ENCODE results near the gene NTHL1. TPM values are rescaled to one million over a fixed set of nuclear protein-coding genes. Genes with fewer than 3 reads are reported as not detected.

The NTHL1 gene
- total RNA-seq = 50.3 and 57.7 TPM in 2 replicates

DNA sequence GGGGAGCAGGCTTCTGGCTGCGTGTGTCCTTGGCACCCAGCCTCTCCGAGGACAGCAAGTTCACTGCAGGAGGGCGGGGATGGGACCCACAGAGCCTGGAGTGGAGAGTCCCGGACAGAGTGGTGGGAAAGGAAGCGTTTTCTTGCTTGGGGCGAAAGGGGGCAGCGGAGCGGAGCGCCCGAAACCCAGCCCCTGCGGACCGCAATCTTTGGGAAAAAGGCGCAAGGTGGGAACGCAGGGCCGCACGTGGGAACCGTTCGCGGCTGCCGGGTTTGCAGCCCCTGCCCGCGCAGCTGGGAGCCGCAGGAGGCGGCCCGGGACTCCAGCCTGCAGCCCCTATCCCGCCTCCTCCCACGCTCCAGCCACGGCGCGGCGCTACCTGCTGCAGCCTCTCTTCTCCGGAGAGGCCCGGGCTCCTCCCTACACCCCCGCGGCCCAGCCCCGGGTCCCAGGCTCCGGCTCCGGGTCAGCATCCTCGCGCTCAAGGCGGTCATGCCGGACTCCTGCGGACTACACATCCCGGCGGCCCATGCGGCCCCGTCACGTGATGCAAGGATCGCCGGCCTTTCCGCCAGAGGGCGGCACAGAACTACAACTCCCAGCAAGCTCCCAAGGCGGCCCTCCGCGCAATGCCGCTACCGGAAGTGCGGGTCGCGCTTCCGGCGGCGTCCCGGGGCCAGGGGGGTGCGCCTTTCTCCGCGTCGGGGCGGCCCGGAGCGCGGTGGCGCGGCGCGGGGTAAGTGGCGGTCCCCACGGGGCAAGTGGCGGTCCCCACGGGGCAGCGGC is at the start of gene NTHL1, which contains the start of gene TSC2:
NTHL1 (minus strand) TSS at position 505 of the 786 bp plus-strand sequence; CDS start at position 494, 11 bp downstream.
TSC2 (plus strand) TSS at position 656 of the 786 bp plus-strand sequence. CDS start 631 bp downstream, outside the sequence.
- DNase-seq = peak; percentile 99
- Mint-ChIP-seq H3K9me3 (no peaks in the 10 kb centered on the region), H3K36me3 (ENCODE audit: low read depth) (peaks cover 15% of the 10 kb centered on the region), H3K4me1 (peaks cover 14% of the 10 kb centered on the region), H3K27ac (peak within 1 kb of the TSS; percentile 83), H3K4me3 (peak within 1 kb of the TSS; percentile 92), H3K27me3 (no peaks in the 10 kb centered on the region)
- intact Hi-C loops (cut with micrococcal nuclease) = loop anchor here (1.0 to 5.0 kb wide), 3 partner anchors 24 to 108 kb away; partner anchors contain the start of gene TRAF7

DNA sequence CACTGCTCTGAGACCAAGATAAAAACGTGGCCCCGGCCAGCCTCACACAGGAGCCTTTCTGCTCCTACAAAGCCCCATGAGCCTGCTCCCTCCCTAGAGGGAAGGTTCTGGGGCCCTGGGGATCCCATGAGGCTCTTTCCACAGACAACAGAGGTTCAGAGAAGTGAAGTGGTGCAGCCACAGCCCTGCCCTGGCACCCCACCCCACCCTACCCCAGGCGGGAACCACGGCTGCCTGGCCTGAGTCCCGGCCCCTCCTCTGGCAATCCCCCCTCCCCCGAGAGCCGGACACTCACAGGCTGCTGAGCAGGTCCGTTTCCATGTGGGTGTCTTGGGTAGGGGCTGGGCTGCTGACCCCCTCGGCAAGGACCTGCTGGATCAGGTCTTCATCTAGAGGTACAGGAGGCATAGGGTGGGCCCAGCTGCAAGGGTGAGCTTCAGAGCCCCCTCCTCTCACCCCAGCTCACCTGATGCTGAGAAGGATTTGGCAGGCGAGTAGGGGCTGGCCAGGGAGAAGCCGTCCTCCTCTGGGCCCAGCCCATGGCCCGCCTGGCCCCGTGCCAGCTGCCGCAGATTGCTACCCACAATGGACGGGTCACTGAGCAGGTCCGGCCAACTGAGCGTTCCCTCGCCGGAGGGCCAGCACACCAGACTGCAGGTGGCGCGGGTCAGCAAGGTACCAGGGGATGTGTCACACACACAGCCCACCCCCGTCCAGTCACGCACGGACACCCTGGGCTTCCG is 49.4 kb upstream of the NTHL1 start:
- H3K4me1 Mint-ChIP-seq = no peaks in the 10 kb centered on the region
- peaks cover 10% of the 10 kb centered on the region for H3K36me3 Mint-ChIP-seq (ENCODE audit: low read depth)
- no peak for DNase-seq
- H3K4me3 Mint-ChIP-seq = no peak overlapping the region
- intact Hi-C loops (cut with micrococcal nuclease) = no loop called here
- H3K27ac Mint-ChIP-seq = no peak overlapping the region
- no peaks in the 10 kb centered on the region for H3K9me3 Mint-ChIP-seq
- no peaks in the 10 kb centered on the region for H3K27me3 Mint-ChIP-seq

DNA sequence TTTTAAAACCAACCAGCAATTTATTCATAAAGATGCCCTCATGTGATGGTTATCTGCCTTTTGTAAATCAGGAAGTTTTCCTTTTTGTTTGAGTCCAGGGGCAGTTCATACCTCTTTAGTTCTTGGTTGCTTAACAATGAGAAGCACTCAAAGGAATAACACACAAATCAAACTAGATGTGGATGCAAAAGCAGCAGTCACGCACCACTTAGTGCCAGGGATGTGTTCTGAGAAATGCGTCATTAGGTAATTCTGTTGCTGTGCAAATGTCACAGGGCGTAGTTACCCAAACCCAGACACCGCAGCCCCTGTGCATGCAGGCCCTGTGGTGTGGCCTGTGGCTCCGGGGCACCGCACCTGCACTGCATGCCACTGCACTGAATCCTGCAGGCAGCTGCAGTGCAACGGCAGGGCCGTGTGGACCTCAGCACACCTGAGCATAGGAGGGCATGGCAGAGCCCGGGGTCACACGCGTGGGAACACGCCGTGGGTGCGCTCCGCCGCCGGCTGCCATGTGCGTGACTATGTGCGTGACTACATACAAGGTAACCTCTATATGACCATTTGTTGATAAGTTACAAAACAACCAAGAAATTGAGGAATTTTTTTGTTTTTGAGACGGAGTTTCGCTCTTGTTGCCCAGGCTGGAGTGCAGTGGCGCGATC is 48.4 kb upstream of the NTHL1 start:
- H3K36me3 Mint-ChIP-seq (ENCODE audit: low read depth) = peaks cover 5% of the 10 kb centered on the region
- H3K27me3 Mint-ChIP-seq = no peaks in the 10 kb centered on the region
- no peaks in the 10 kb centered on the region for H3K4me1 Mint-ChIP-seq
- H3K9me3 Mint-ChIP-seq = no peaks in the 10 kb centered on the region
- no peak overlapping the region for H3K27ac Mint-ChIP-seq
- intact Hi-C loops (cut with micrococcal nuclease) = no loop called here
- H3K4me3 Mint-ChIP-seq = no peak overlapping the region
- no peak for DNase-seq

- Mint-ChIP-seq H3K4me3 (no peak overlapping the region), H3K36me3 (ENCODE audit: low read depth) (peaks cover 7% of the 10 kb centered on the region), H3K27ac (no peak overlapping the region), H3K9me3 (no peaks in the 10 kb centered on the region), H3K4me1 (no peaks in the 10 kb centered on the region), H3K27me3 (no peaks in the 10 kb centered on the region)
- intact Hi-C loops (cut with micrococcal nuclease) = no loop called here
- DNase-seq = no peak
Observed at GRCh38 chr16:2095315-2095853, 47.8 kb upstream of the NTHL1 start.

DNA sequence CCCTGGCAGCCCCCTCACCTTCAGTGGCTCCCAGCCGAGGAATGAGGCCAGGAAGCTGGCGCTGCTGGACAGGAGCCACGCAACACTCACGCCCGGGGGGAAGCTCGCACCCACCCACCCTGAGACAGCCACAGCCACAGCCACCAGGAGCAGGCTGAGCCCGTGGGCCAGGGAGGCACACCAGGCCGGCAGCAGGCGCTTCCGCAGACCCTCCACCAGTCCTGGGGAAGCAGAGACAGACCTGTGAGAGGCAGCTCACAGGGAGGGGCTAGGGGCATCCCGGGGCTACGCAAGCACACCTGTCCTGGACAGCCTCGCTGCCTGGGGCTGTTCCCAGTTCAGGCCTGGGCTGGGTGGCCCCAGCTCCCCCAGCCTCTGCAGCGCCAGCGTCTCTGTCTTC is 46.2 kb upstream of the NTHL1 start:
- no peak for DNase-seq
- Mint-ChIP-seq H3K4me1 (no peaks in the 10 kb centered on the region), H3K36me3 (ENCODE audit: low read depth) (peaks cover 10% of the 10 kb centered on the region), H3K27ac (no peak overlapping the region), H3K9me3 (no peaks in the 10 kb centered on the region), H3K27me3 (no peaks in the 10 kb centered on the region), H3K4me3 (no peak overlapping the region)
- intact Hi-C loops (cut with micrococcal nuclease) = no loop called here

- intact Hi-C loops (cut with micrococcal nuclease) = no loop called here
- Mint-ChIP-seq H3K36me3 (ENCODE audit: low read depth) (peaks cover 14% of the 10 kb centered on the region), H3K4me3 (no peak overlapping the region), H3K27ac (no peak overlapping the region), H3K27me3 (no peaks in the 10 kb centered on the region), H3K9me3 (no peaks in the 10 kb centered on the region), H3K4me1 (no peaks in the 10 kb centered on the region)
- DNase-seq = no peak
Observed at GRCh38 chr16:2092866-2093265, 45.2 kb upstream of the NTHL1 start.

- no peak overlapping the region for H3K27ac Mint-ChIP-seq
- no peak overlapping the region for H3K4me3 Mint-ChIP-seq
Observed at GRCh38 chr16:2092256-2092620, 44.6 kb upstream of the NTHL1 start.

GRCh38 chr16:2091547-2092255 is 44.1 kb upstream of the NTHL1 start:
- Mint-ChIP-seq H3K9me3 (no peaks in the 10 kb centered on the region), H3K27ac (no peak overlapping the region), H3K27me3 (no peaks in the 10 kb centered on the region), H3K4me1 (no peaks in the 10 kb centered on the region), H3K4me3 (no peak overlapping the region), H3K36me3 (ENCODE audit: low read depth) (peaks cover 14% of the 10 kb centered on the region)
- intact Hi-C loops (cut with micrococcal nuclease) = no loop called here
- no peak for DNase-seq

More at GRCh38 chr16:2092256-2092620, 44.6 kb upstream of the NTHL1 start:
- no peak for DNase-seq
- H3K27me3 Mint-ChIP-seq = no peaks in the 10 kb centered on the region
- no peaks in the 10 kb centered on the region for H3K9me3 Mint-ChIP-seq
- peaks cover 14% of the 10 kb centered on the region for H3K36me3 Mint-ChIP-seq (ENCODE audit: low read depth)
- intact Hi-C loops (cut with micrococcal nuclease) = no loop called here
- H3K4me1 Mint-ChIP-seq = no peaks in the 10 kb centered on the region

DNA sequence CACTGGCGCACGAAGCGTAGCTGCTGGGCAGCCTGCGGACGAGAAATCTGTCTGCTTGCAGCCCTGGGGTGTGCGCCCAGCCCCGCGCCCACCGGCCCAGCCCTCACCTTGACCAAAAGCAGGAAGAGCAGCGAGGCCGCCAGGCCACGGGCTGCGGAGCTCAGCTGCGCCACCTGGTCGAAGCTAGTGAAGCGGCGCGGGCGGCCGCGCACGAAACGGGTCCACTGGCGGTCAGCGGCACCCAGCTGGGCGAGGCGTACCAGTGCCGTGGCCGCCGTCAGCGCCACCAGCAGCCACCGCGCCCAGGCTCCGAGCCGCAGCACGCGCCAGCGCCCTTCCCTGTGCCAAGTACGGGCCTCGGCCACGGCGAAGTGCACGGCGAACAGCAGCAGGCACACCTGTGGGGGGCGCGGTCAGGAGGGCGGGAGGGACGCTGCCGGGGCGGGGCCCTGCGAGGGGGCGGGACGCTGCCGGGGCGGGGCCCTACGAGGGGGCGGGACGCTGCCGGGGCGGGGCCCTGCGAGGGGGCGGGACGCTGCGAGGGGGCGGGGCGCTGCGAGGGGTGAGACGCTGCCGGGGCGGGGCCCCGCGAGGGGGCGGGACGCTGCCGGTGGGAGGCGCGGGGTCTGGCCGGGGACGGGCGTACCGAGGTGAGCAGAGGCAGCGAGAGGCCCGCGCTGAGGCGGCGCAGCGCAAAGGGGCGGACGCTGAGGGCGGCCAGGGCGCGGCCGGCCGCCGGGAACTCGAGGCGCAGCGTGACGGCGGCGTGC is 43.3 kb upstream of the NTHL1 start:
- Mint-ChIP-seq H3K36me3 (ENCODE audit: low read depth) (peaks cover 14% of the 10 kb centered on the region), H3K27ac (no peak overlapping the region), H3K4me1 (no peaks in the 10 kb centered on the region), H3K27me3 (no peaks in the 10 kb centered on the region), H3K9me3 (no peaks in the 10 kb centered on the region), H3K4me3 (no peak overlapping the region)
- intact Hi-C loops (cut with micrococcal nuclease) = no loop called here
- no peak for DNase-seq

DNA sequence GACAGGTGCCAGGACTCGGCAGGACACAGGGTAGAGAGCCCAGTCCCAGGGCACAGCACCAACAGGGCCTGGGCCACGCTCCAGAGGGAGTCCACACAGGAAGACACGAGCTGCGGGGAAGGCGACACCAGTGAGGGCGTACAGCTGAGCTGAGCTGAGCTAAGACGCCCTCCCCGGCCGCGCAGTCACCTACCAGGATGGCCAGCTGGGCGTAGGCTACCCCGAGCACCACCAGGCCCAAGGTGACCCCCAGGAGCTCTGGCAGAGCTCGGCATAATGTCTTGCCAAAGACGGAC is 42.8 kb upstream of the NTHL1 start:
- H3K27ac Mint-ChIP-seq = no peak overlapping the region
- H3K4me1 Mint-ChIP-seq = no peaks in the 10 kb centered on the region
- intact Hi-C loops (cut with micrococcal nuclease) = no loop called here
- no peak overlapping the region for H3K4me3 Mint-ChIP-seq
- peaks cover 14% of the 10 kb centered on the region for H3K36me3 Mint-ChIP-seq (ENCODE audit: low read depth)
- H3K9me3 Mint-ChIP-seq = no peaks in the 10 kb centered on the region
- DNase-seq = no peak
- H3K27me3 Mint-ChIP-seq = no peaks in the 10 kb centered on the region

- Mint-ChIP-seq H3K36me3 (ENCODE audit: low read depth) (peaks cover 15% of the 10 kb centered on the region), H3K9me3 (no peaks in the 10 kb centered on the region), H3K4me3 (no peak overlapping the region), H3K4me1 (no peaks in the 10 kb centered on the region), H3K27me3 (no peaks in the 10 kb centered on the region), H3K27ac (no peak overlapping the region)
- intact Hi-C loops (cut with micrococcal nuclease) = no loop called here
- no peak for DNase-seq
Observed at GRCh38 chr16:2089706-2090480, 42.3 kb upstream of the NTHL1 start.

DNA sequence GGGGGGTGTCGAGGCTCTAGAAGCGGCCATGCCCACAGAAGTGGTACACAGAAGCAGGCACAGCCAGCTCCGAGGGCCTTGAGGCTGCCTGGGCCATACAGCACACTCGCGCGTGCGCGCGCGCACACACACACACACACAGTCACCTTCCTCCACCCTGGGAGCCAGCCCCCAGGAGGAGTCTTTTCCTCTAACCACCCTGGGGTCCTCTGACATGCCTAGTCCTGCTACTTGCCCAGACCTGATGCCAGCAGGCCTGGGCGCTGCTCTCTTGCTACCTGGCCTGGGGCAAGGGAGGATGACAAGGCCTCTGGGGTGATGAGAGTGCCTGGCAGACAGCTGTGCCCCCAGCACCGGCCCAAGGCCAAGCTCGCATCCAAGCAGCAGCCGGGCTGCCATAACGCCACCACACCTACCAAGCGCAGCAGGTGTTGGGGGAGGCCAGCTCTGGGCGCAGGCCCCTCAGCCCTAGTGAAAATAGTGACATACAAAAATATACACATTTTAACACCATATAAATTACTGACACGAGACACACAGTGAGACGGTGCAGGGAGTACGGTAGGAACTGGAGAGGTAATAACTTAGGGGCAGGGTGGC is 41.2 kb upstream of the NTHL1 start:
- Mint-ChIP-seq H3K9me3 (no peaks in the 10 kb centered on the region), H3K27ac (no peak overlapping the region), H3K36me3 (ENCODE audit: low read depth) (peaks cover 13% of the 10 kb centered on the region), H3K4me1 (no peaks in the 10 kb centered on the region), H3K27me3 (no peaks in the 10 kb centered on the region), H3K4me3 (no peak overlapping the region)
- no peak for DNase-seq
- intact Hi-C loops (cut with micrococcal nuclease) = no loop called here

Measured in activated CD4-positive, alpha-beta T cell treated with anti-CD3 and anti-CD28 coated beads, Interleukin-2, amount 10 ng/mL, durations not matched to agents 24 days and 14 days (primary cell).